Muscle layer of duodenum (tissue), 2 donors: ENCODE results near the gene GASK1B.
A peak's percentile ranks its signal among the peaks of the same experiment; 100 is the strongest.

Experiments
- H3K27ac ChIP-seq: one replicate; pipeline ENCODE4 v1.7.0; 2013; ENCODE audit warnings: mild to moderate bottlenecking, low read length
- H3K27me3 ChIP-seq: one replicate; pipeline ENCODE4 v1.7.0; 2013; ENCODE audit warnings: low read depth, mild to moderate bottlenecking, control low read depth, low read length
- H3K36me3 ChIP-seq, 2 donors: one replicate each; pipeline ENCODE4 v1.7.0; 2013; ENCODE audit warnings: low read length in 2 of 2, control low read depth in 1 of 2, mild to moderate bottlenecking in 1 of 2; ENCODE audit not compliant: insufficient read depth in 2 of 2, control insufficient read depth in 1 of 2
- H3K4me1 ChIP-seq, 2 donors: one replicate each; pipeline ENCODE4 v1.7.0; 2013; ENCODE audit warnings: low read length in 2 of 2, mild to moderate bottlenecking in 2 of 2, control low read depth in 1 of 2, moderate library complexity in 1 of 2; ENCODE audit not compliant: insufficient read depth in 2 of 2, control insufficient read depth in 1 of 2
- H3K4me3 ChIP-seq, 2 donors: one replicate each; pipeline ENCODE4 v1.7.0; 2013; ENCODE audit warnings: low read length in 2 of 2, low read depth in 1 of 2, mild to moderate bottlenecking in 1 of 2
- H3K9me3 ChIP-seq, 2 donors: one replicate each; pipeline ENCODE4 v1.7.0; 2013; ENCODE audit warnings: low read length in 2 of 2, control low read depth in 1 of 2, mild to moderate bottlenecking in 1 of 2; ENCODE audit not compliant: control insufficient read depth in 1 of 2
- donor health status: healthy.

The GASK1B gene

DNA sequence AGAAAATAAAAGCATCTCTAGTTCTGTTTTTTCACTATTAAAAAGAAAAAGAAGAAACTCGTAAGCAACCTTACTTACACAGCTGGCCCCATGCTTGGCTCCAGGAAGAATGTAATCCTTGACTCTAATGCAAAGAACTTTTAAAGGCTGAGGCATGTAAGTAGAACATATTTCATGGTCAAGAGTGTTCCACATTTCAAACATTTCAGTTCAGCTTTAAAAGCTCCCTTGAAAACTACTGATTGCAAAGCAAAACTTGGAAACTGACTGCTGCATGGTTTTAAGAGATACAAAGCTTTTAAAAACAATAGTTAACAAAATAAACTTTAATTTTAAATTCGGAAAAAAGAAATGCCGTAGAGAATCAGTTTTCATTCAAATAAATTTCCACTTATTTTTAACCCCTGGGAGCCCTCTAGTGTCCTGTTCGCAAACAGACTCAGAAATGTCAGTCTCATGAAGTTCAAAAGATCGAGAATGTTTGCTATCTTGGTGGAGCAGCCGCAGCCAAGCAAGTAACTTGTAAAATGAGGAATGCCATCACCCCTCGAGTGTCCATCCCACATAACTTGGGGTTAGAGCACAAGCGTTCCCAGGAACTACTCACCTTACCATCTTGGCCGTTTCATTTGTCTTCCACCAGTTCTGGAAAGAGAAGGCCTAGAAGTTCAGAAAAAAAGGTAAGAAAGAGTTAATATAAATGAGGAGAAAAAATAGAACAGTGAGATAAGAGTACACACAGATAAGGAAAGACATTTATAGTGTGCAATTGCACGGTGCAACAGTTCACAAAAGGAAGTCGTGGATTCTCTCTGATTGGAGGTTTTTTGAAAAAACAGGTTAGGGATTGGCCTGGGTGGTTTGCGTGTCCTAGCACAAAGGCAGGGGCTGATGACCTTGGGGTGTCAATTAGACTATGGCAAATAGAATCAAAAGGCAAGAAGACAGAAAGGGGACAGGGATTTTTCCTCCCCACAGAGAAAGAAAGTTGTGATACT is at the start of gene GASK1B:
GASK1B (minus strand) TSS at position 765 of the 998 bp plus-strand sequence. CDS start 1,650 bp downstream, outside the sequence.
- Histone ChIP-seq H3K27ac (peak within 1 kb of the TSS; percentile 88), H3K4me3 (peak within 1 kb of the TSS; percentile 68 to 78)

DNA sequence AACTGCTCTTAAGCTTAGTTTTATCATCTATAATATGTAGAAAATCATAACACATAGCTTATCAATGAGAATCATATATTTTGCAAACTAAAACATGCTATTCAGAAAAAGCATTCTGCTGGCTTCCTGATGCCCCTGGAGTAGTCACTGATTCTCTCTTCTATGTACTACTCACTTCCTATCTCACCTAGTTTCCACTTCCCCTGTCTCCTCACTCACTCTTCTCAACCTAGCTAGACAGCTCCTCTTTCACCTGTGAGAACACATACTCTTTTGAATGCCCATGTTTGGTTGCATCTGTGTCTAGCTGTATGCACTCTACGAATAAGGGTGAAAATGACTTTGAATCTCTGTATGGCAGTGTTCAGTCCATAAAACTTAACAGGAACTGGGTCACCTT is 46.8 kb upstream of the GASK1B start:
- Histone ChIP-seq H3K4me1 (no peaks in the 10 kb centered on the region), H3K36me3 (peaks cover 0 to 17% of the 10 kb centered on the region in 2 donors), H3K27ac (no peak overlapping the region), H3K4me3 (no peak overlapping the region), H3K27me3 (no peaks in the 10 kb centered on the region), H3K9me3 (no peaks in the 10 kb centered on the region)

More for the DNA sequence above, at the start of gene GASK1B:
- peaks cover 9 to 17% of the 10 kb centered on the region in 2 donors for H3K4me1 ChIP-seq
- H3K36me3 ChIP-seq: no peaks in the 10 kb centered on the region
- H3K9me3 ChIP-seq: no peaks in the 10 kb centered on the region
- H3K27me3 ChIP-seq: no peaks in the 10 kb centered on the region

DNA sequence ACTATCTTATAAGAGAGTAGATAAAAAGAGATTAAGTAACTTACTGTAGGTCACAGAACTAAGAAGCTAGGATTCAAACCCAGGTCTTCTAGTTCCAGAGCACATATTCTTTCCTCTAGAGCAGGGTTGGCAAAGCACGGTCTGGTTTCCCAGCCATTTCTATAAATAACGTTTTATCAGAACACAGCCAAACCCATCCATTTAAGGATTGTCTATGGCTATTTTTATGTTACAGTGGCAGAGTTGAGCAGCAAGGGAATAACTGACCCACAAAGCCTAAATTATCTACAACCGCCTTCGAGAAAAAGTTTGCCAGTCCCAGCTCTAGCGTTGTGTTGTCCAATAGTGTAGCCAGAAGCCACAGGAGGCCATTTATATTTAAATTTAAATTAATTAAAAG is 44.9 kb upstream of the GASK1B start:
- peaks cover 0 to 14% of the 10 kb centered on the region in 2 donors for H3K36me3 ChIP-seq
- no peaks in the 10 kb centered on the region for H3K27me3 ChIP-seq
- no peak overlapping the region for H3K4me3 ChIP-seq
- H3K9me3 ChIP-seq: no peaks in the 10 kb centered on the region
- H3K4me1 ChIP-seq: no peaks in the 10 kb centered on the region
- no peak overlapping the region for H3K27ac ChIP-seq

DNA sequence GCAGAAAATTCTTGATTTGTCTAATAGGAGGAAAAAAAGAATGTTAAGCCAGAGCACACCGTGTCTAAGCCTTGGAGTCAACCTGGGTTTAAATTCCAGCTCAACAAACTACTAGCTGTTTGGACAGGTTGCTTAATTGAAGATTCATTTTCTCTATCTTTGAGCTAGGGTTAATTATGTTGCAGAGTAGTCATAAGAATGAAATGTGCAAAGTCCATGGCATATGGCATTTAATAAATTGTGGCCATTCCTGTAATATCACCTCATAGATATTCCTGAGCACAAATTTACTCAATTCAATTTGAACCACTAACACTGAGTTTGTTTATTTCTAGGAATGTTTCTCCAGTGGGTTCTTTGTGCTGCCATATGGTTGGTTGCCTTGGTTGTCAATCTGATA is 42.0 kb upstream of the GASK1B start:
- no peak overlapping the region for H3K27ac ChIP-seq
- H3K27me3 ChIP-seq: no peaks in the 10 kb centered on the region
- H3K36me3 ChIP-seq: no peaks in the 10 kb centered on the region
- peaks cover 0 to 9% of the 10 kb centered on the region in 2 donors for H3K4me1 ChIP-seq
- no peaks in the 10 kb centered on the region for H3K9me3 ChIP-seq
- H3K4me3 ChIP-seq: no peak overlapping the region

DNA sequence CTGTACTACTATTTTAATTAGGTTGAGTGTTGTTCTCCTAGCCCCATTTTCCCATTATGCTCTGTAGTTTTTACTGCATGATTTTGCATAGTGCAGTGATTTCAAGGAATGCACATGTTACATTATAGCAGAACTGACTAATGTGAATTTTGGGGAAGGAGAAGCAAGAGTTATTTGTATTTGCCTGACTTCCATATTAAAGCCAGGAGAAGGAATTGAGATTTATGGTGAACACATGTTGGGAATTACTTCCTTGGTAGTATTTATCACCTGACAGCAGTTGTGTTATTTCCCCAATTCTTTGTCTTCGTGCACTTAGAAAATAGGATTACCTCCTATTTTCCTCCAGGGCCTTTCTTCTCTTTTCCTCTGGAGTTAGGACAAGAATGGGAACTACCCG is 40.6 kb upstream of the GASK1B start:
- H3K4me1 ChIP-seq: peaks cover 0 to 9% of the 10 kb centered on the region in 2 donors
- H3K27me3 ChIP-seq: no peaks in the 10 kb centered on the region
- no peak overlapping the region for H3K27ac ChIP-seq
- H3K4me3 ChIP-seq: no peak overlapping the region
- no peaks in the 10 kb centered on the region for H3K9me3 ChIP-seq
- H3K36me3 ChIP-seq: no peaks in the 10 kb centered on the region

DNA sequence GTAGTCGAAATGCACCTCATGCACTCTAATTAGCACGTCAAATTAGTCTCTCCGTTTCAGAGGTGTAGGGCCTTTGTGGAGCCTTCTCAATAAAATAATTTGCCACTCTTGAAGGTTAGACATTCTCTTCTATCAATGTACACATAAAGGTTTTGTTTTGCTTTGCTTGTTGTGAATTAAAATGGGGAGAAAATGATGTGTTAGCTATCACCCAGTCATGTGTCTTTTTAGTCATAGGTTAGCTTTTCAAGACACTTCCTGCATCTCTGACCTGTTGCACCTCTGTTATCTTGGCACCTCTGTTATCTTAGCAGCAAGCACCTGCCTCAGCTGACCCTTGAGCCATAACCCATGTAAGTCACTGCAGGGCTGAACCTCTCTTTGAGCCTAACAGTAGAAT is 38.4 kb upstream of the GASK1B start:
- Histone ChIP-seq H3K9me3 (no peaks in the 10 kb centered on the region), H3K36me3 (no peaks in the 10 kb centered on the region), H3K27me3 (no peaks in the 10 kb centered on the region), H3K4me3 (peak overlapping the region; percentile 59 to 78), H3K27ac (peak overlapping the region; percentile 42), H3K4me1 (peaks cover 0 to 9% of the 10 kb centered on the region in 2 donors)

DNA sequence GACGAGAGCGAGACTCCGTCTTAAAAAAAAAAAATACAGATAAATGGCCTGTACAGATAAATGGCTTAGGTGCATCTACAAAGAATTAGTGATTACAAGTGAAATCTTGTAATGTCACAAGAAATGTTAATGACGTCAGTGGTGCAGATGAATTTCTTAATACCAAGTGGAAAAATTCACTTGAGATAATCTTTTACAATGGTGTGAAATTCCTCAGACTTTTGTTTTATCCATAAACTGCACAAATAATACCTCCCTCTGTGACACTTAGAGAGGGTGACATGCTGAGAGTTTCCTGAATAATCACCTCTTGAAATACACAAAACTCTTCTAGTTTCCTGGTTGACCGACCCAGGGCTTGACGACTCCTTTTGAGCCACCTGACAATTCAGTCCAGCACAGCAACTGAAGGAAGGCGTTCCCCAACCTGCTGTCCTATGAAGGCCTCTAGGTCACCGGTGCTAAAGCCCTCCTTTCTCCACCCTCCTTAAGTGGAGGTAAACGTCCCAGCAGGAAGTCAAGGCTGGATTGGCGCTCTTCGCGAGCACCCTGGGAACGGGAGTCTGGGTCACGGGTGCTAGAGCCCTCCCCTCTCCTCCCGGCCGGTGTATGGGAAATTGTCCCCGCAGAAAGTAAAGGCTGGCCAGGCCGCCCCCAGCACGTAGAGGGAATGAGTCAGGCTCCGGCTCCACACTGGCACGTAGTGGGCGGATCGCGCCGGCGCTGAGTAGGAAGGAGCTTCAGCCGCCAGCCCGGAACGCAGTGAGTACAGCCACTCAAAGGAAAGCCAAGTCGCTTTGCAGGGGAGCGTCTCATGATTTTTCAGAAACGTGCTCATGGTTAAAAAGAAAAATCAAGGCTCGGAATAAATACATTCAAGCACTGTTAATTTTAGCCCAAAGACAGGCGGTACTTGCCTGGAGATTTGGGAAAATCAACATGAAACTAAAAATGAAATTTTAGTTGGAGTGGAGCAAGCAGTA is 37.3 kb upstream of the GASK1B start, which contains the start of gene TMEM144:
TMEM144 (plus strand) TSS at position 662 of the 983 bp plus-strand sequence. CDS start 2,182 bp downstream, outside the sequence.
- Histone ChIP-seq H3K36me3 (no peaks in the 10 kb centered on the region), H3K9me3 (no peaks in the 10 kb centered on the region), H3K27me3 (no peaks in the 10 kb centered on the region), H3K27ac (peak within 1 kb of the TSS; percentile 95), H3K4me3 (peak within 1 kb of the TSS; percentile 59 to 78), H3K4me1 (peaks cover 0 to 9% of the 10 kb centered on the region in 2 donors)

DNA sequence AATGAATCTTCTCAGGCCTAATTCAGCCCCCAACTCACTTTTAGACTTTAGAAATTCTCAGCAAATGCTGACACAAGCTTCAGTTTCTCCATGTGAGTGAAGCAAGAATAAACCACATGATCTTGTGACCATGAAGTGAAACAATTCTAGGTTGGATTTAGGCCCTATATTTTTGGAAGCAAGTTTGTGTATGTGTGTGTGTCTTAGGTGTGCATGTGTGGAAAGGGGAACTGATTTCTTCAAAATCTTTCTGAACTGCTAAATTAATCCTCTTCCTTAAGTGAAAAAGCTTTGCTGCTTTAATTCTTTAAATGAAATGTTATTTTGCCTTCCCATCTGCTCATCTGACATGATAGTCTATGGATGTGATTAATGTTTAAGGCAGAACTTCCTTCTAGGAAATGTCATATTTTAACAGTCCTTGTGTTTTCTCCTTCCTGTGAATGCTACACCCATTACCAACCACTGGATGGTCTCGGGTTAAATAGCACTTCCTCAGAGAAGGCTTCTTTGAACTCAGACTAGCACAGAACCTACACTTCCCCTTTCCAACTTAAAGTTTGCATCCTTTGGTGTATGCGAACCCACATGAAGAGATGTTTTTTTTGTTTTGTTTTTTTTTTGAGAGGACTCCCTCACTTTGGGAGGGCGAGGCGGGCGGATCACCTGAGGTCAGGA is 36.3 kb upstream of the GASK1B start:
- Histone ChIP-seq H3K4me1 (peaks cover 0 to 9% of the 10 kb centered on the region in 2 donors), H3K4me3 (no peak overlapping the region), H3K27ac (peak overlapping the region; percentile 3), H3K27me3 (no peaks in the 10 kb centered on the region), H3K36me3 (no peaks in the 10 kb centered on the region), H3K9me3 (no peaks in the 10 kb centered on the region)

DNA sequence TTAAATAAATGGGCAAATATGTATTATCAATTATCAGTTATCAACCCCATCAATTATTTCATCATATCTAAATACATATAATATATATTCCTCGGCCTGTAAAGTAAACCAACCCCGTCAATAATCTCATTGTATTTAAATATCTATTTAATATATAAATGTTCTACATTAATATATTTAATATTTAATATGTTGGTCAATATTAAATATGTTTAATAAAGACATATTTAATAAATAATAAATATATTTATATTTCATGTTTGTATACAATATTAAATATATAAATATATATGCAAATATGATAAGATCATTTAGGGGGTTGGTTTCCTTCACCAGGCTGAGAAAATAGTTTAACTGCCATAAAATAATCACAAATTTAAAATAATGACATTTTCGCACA is 31.1 kb upstream of the GASK1B start:
- Histone ChIP-seq H3K27ac (no peak overlapping the region), H3K36me3 (no peaks in the 10 kb centered on the region), H3K4me1 (no peaks in the 10 kb centered on the region), H3K4me3 (no peak overlapping the region), H3K27me3 (no peaks in the 10 kb centered on the region), H3K9me3 (no peaks in the 10 kb centered on the region)

DNA sequence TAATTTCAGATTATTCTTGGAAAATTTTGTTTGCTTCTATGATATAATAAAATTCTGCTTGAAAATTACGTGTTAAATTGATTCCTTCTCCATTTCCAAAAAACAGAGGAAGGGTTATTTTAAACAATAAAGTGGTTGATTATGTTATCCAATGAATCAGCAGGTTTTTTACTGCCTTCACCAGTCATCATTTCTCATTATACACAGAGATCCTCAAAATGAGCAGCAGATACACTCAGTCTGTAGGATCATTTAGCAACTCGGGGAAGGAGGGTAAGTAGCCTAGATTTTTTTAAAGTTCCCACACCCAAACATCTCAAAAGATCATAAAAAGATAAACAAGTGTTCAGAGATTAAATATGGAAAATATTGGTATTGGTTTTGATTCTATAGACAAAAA is 30.6 kb upstream of the GASK1B start:
- no peak overlapping the region for H3K4me3 ChIP-seq
- no peaks in the 10 kb centered on the region for H3K36me3 ChIP-seq
- H3K9me3 ChIP-seq: no peaks in the 10 kb centered on the region
- H3K27me3 ChIP-seq: no peaks in the 10 kb centered on the region
- H3K27ac ChIP-seq: no peak overlapping the region
- no peaks in the 10 kb centered on the region for H3K4me1 ChIP-seq
